Chondrocyte (in vitro differentiated cells): ENCODE results near the gene DCBLD2. TPM values are rescaled to one million over a fixed set of nuclear protein-coding genes. Genes with fewer than 3 reads are reported as not detected.

Source experiments
- DNase-seq: peaks from one replicate; pipeline ENCODE4 v3.0.0; 2021; ENCODE audit warnings: mixed read lengths, low spot score
- H3K27ac Mint-ChIP-seq: one replicate; pipeline ENCODE4 v1.8.0; 2021; ENCODE audit warnings: mild to moderate bottlenecking, moderate library complexity, mixed read lengths; ENCODE audit not compliant: unreplicated experiment
- H3K27me3 Mint-ChIP-seq: 2 replicates; pipeline ENCODE4 v1.8.0; 2021; ENCODE audit warnings: low read depth, mixed read lengths
- H3K36me3 Mint-ChIP-seq: 2 replicates; pipeline ENCODE4 v1.8.0; 2021; ENCODE audit warnings: low read depth, mixed read lengths
- H3K4me1 Mint-ChIP-seq: 2 replicates; pipeline ENCODE4 v1.8.0; 2021; ENCODE audit warnings: low read depth, mild to moderate bottlenecking, mixed read lengths
- H3K4me3 Mint-ChIP-seq: one replicate; pipeline ENCODE4 v1.8.0; 2021; ENCODE audit warnings: mild to moderate bottlenecking, moderate library complexity, mixed read lengths; ENCODE audit not compliant: unreplicated experiment
- H3K9me3 Mint-ChIP-seq: 2 replicates; pipeline ENCODE4 v1.8.0; 2021; ENCODE audit warnings: low read depth, mixed read lengths
- CTCF ChIP-seq: fragments of 200-600 bp; sonication (generic); IDR thresholded peaks from 2 replicates; pipeline ENCODE4 v1.5.0; 2021; ENCODE audit warnings: antibody characterized with exemption, mild to moderate bottlenecking, moderate library complexity
- total RNA-seq: library from RNA; stranded (reverse); gene quantifications from 3 replicates; pipeline ENCODE4 v1.2.1, GENCODE V29; 2021

Gene DCBLD2
- total RNA-seq, 1 donor from 2014 or later = 63.2 TPM

- no peak overlapping the region for H3K4me3 Mint-ChIP-seq
Observed at GRCh38 chr3:98892263-98892662, 9.2 kb downstream of the DCBLD2 start.

GRCh38 chr3:98890965-98891910, 10.3 kb downstream of the DCBLD2 start:
- Mint-ChIP-seq H3K27ac (no peak overlapping the region), H3K4me3 (no peak overlapping the region), H3K4me1 (peaks cover 30% of the 10 kb centered on the region), H3K27me3 (no peaks in the 10 kb centered on the region), H3K36me3 (no peaks in the 10 kb centered on the region), H3K9me3 (no peaks in the 10 kb centered on the region)
- TF ChIP-seq CTCF = no peak
- no peak for DNase-seq

More at GRCh38 chr3:98892263-98892662, 9.2 kb downstream of the DCBLD2 start:
- no peaks in the 10 kb centered on the region for H3K36me3 Mint-ChIP-seq
- H3K9me3 Mint-ChIP-seq = no peaks in the 10 kb centered on the region
- no peak for DNase-seq
- H3K27ac Mint-ChIP-seq = no peak overlapping the region
- H3K27me3 Mint-ChIP-seq = no peaks in the 10 kb centered on the region
- H3K4me1 Mint-ChIP-seq = peaks cover 24% of the 10 kb centered on the region
- TF ChIP-seq CTCF = no peak

GRCh38 chr3:98890181-98890835, 11.2 kb downstream of the DCBLD2 start:
- no peaks in the 10 kb centered on the region for H3K9me3 Mint-ChIP-seq
- peaks cover 39% of the 10 kb centered on the region for H3K4me1 Mint-ChIP-seq
- no peak overlapping the region for H3K27ac Mint-ChIP-seq

GRCh38 chr3:98887684-98888083, 13.8 kb downstream of the DCBLD2 start:
- no peak for DNase-seq
- no peak for TF ChIP-seq CTCF
- H3K27me3 Mint-ChIP-seq = no peaks in the 10 kb centered on the region
- H3K9me3 Mint-ChIP-seq = peaks cover 2% of the 10 kb centered on the region
- peaks cover 54% of the 10 kb centered on the region for H3K4me1 Mint-ChIP-seq
- H3K27ac Mint-ChIP-seq = no peak overlapping the region
- peaks cover 2% of the 10 kb centered on the region for H3K36me3 Mint-ChIP-seq
- no peak overlapping the region for H3K4me3 Mint-ChIP-seq

More at GRCh38 chr3:98890181-98890835, 11.2 kb downstream of the DCBLD2 start:
- TF ChIP-seq CTCF = no peak
- Mint-ChIP-seq H3K36me3 (no peaks in the 10 kb centered on the region), H3K4me3 (no peak overlapping the region), H3K27me3 (no peaks in the 10 kb centered on the region)
- no peak for DNase-seq

- no peak for TF ChIP-seq CTCF
- Mint-ChIP-seq H3K36me3 (peaks cover 5% of the 10 kb centered on the region), H3K27ac (peak overlapping the region; percentile 70), H3K4me3 (no peak overlapping the region), H3K4me1 (peaks cover 54% of the 10 kb centered on the region), H3K9me3 (peaks cover 5% of the 10 kb centered on the region), H3K27me3 (no peaks in the 10 kb centered on the region)
- DNase-seq = no peak
Observed at GRCh38 chr3:98886525-98886924, 15.0 kb downstream of the DCBLD2 start.
